Keratinocyte (primary cell): ENCODE data around the gene TLX2.

Experiments
- EZH2 ChIP-seq: IDR thresholded peaks from one replicate; pipeline ENCODE4 v1.6.1; 2012; ENCODE audit warnings: inconsistent platforms, mild to moderate bottlenecking, low read length, moderate library complexity
- TF ChIP-seq, protein P1 (sequence below), 3 experiments: IDR thresholded peaks in 1 of 3; conservative IDR thresholded peaks in 1 of 3; optimal IDR thresholded peaks in 1 of 3; 2 replicates in 2 of 3; 3 replicates in 1 of 3; pipeline versions ENCODE3 to v1.5.1; 2011; ENCODE audit warnings: low read length in 3 of 3, mild to moderate bottlenecking in 3 of 3, moderate library complexity in 2 of 3, control low read depth in 1 of 3, inconsistent platforms in 1 of 3; ENCODE audit not compliant: insufficient read depth in 2 of 3; ENCODE audit errors: extremely low read depth in 1 of 3

GRCh38 chr2:74499267-74499939 is 14.8 kb upstream of the TLX2 start, which contains the start of gene LBX2:
- TF ChIP-seq, protein P1, sequence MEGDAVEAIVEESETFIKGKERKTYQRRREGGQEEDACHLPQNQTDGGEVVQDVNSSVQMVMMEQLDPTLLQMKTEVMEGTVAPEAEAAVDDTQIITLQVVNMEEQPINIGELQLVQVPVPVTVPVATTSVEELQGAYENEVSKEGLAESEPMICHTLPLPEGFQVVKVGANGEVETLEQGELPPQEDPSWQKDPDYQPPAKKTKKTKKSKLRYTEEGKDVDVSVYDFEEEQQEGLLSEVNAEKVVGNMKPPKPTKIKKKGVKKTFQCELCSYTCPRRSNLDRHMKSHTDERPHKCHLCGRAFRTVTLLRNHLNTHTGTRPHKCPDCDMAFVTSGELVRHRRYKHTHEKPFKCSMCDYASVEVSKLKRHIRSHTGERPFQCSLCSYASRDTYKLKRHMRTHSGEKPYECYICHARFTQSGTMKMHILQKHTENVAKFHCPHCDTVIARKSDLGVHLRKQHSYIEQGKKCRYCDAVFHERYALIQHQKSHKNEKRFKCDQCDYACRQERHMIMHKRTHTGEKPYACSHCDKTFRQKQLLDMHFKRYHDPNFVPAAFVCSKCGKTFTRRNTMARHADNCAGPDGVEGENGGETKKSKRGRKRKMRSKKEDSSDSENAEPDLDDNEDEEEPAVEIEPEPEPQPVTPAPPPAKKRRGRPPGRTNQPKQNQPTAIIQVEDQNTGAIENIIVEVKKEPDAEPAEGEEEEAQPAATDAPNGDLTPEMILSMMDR (optimal IDR thresholded peaks at IDR 0.05 in 1 of 3, IDR thresholded peaks at IDR 0.05 in 1 of 3, conservative IDR thresholded peaks at IDR 0.05 in 1 of 3; ENCODE audit: extremely low read depth in 1 of 3, insufficient read depth in 2 of 3, low read length in 3 of 3), result no peak
- peak; percentile 13 for TF ChIP-seq EZH2
